ENCODE results near the gene SERPINA6. TPM values are rescaled to one million over a fixed set of nuclear protein-coding genes. Genes with fewer than 3 reads are reported as not detected.

The SERPINA6 gene
- total RNA-seq, 6 experiments from 2014 or later, result not detected

- Mint-ChIP-seq H3K4me1 (ENCODE audit: low read depth) (peaks cover 16% of the 10 kb centered on the region), H3K27me3 (ENCODE audit: insufficient read depth) (no peaks in the 10 kb centered on the region), H3K9me3 (peaks cover 8% of the 10 kb centered on the region), H3K4me3 (no peak overlapping the region), H3K27ac (no peak overlapping the region), H3K36me3 (ENCODE audit: low read depth) (peaks cover 5% of the 10 kb centered on the region; the same call in 1 of the 2 replicates)
- no peak for TF ChIP-seq CTCF (IDR thresholded peaks at IDR 0.05)
- DNase-seq, result no peak
These were observed 14.1 kb upstream of the SERPINA6 start for GRCh38 chr14:94337274-94337673.

GRCh38 chr14:94334872-94335271 lies 11.7 kb upstream of the SERPINA6 start:
- Mint-ChIP-seq H3K36me3 (ENCODE audit: low read depth) (no peaks in the 10 kb centered on the region), H3K9me3 (peaks cover 4% of the 10 kb centered on the region; the same call in 1 of the 2 replicates), H3K27me3 (ENCODE audit: insufficient read depth) (no peaks in the 10 kb centered on the region), H3K27ac (no peak overlapping the region), H3K4me1 (ENCODE audit: low read depth) (no peaks in the 10 kb centered on the region), H3K4me3 (no peak overlapping the region)
- no peak for DNase-seq
- TF ChIP-seq CTCF (IDR thresholded peaks at IDR 0.05), result no peak

GRCh38 chr14:94332587-94332986 lies 9.5 kb upstream of the SERPINA6 start:
- Mint-ChIP-seq H3K4me3 (no peak overlapping the region), H3K9me3 (peaks cover 4% of the 10 kb centered on the region; the same call in 1 of the 2 replicates), H3K36me3 (ENCODE audit: low read depth) (no peaks in the 10 kb centered on the region; the same call in 1 of the 2 replicates), H3K27ac (no peak overlapping the region), H3K27me3 (ENCODE audit: insufficient read depth) (no peaks in the 10 kb centered on the region; the same call in 1 of the 2 replicates), H3K4me1 (ENCODE audit: low read depth) (no peaks in the 10 kb centered on the region)
- TF ChIP-seq CTCF (IDR thresholded peaks at IDR 0.05), result no peak
- DNase-seq, result no peak

- no peak for DNase-seq
- Mint-ChIP-seq H3K27me3 (ENCODE audit: insufficient read depth) (no peaks in the 10 kb centered on the region; the same call in 1 of the 2 replicates), H3K27ac (no peak overlapping the region), H3K4me1 (ENCODE audit: low read depth) (no peaks in the 10 kb centered on the region), H3K4me3 (no peak overlapping the region), H3K36me3 (ENCODE audit: low read depth) (no peaks in the 10 kb centered on the region; the same call in 1 of the 2 replicates), H3K9me3 (peaks cover 4% of the 10 kb centered on the region; the same call in 1 of the 2 replicates)
- TF ChIP-seq CTCF (IDR thresholded peaks at IDR 0.05), result no peak
These were observed 9.0 kb upstream of the SERPINA6 start for GRCh38 chr14:94332063-94332583.

- DNase-seq, result no peak
- Mint-ChIP-seq H3K4me3 (no peak overlapping the region), H3K36me3 (ENCODE audit: low read depth) (no peaks in the 10 kb centered on the region; the same call in 1 of the 2 replicates), H3K9me3 (peaks cover 8% of the 10 kb centered on the region; the same call in 1 of the 2 replicates), H3K27ac (no peak overlapping the region), H3K4me1 (ENCODE audit: low read depth) (no peaks in the 10 kb centered on the region), H3K27me3 (ENCODE audit: insufficient read depth) (no peaks in the 10 kb centered on the region; the same call in 1 of the 2 replicates)
- TF ChIP-seq CTCF (IDR thresholded peaks at IDR 0.05), result no peak
These were observed 8.3 kb upstream of the SERPINA6 start for GRCh38 chr14:94331462-94331861.

Data from HFFc6 (cell line).